Kidney (tissue), 14 donors: ENCODE measurements around the gene ELOVL7. TPM values are rescaled to one million over a fixed set of nuclear protein-coding genes. Genes with fewer than 3 reads are reported as not detected.
"Not testable (repeated sequence)": the region's sequence is repeated elsewhere in the genome, so short reads cannot be mapped to it uniquely, and the experiment has no call there.

Experiments
- DNase-seq, 5 donors: peaks; one replicate each; pipeline ENCODE4 v3.0.0-alpha.2; 2013 to 2020
- FAIRE-seq: peaks from 2 replicates; lab custom pipeline; 2012; peaks lifted over from hg19 to GRCh38; lab: Jason Lieb, UNC
- H3K27ac ChIP-seq, 2 donors: one replicate each; pipeline ENCODE4 v1.7.0; 2013; ENCODE audit warnings: low read depth in 2 of 2, low read length in 2 of 2, inconsistent platforms in 1 of 2
- H3K27me3 ChIP-seq: one replicate; pipeline ENCODE4 v1.7.1; 2013; ENCODE audit warnings: low read length, inconsistent platforms; ENCODE audit not compliant: control insufficient read depth, insufficient read depth
- H3K36me3 ChIP-seq, 3 donors: one replicate each; pipeline versions ENCODE4 v1.7.0 to v1.7.1; 2013; ENCODE audit warnings: low read length in 3 of 3, control low read depth in 1 of 3, inconsistent platforms in 1 of 3; ENCODE audit not compliant: insufficient read depth in 3 of 3, control insufficient read depth in 2 of 3
- H3K4me1 ChIP-seq, 3 donors: one replicate each; pipeline versions ENCODE4 v1.7.0 to v1.7.1; 2013; ENCODE audit warnings: low read length in 3 of 3, inconsistent platforms in 1 of 3, low read depth in 1 of 3; ENCODE audit not compliant: control insufficient read depth in 2 of 3, insufficient read depth in 2 of 3
- H3K4me3 ChIP-seq, 3 donors: one replicate each; pipeline versions ENCODE4 v1.7.0 to v1.8.1; 2013; ENCODE audit warnings: low read length in 3 of 3, control low read depth in 1 of 3, inconsistent platforms in 1 of 3
- H3K9ac ChIP-seq, 3 donors: one replicate each; pipeline versions ENCODE4 v1.7.0 to v1.7.1; 2013; ENCODE audit warnings: low read length in 3 of 3, control low read depth in 1 of 3, inconsistent platforms in 1 of 3
- H3K9me3 ChIP-seq, 3 donors: one replicate each; pipeline versions ENCODE4 v1.7.0 to v1.7.1; 2013; ENCODE audit warnings: low read length in 3 of 3, control low read depth in 1 of 3, inconsistent platforms in 1 of 3; ENCODE audit not compliant: control insufficient read depth in 2 of 3, insufficient read depth in 1 of 3
- CTCF ChIP-seq: IDR thresholded peaks from 3 replicates; pipeline ENCODE4 v1.5.1; 2012; ENCODE audit warnings: mild to moderate bottlenecking, moderate library complexity, borderline replicate concordance; ENCODE audit not compliant: insufficient read depth; ENCODE audit errors: extremely low read depth
- intact Hi-C: fragments of 100-400 bp; cut with DNase I; formaldehyde crosslinking; loops from one replicate; pipeline ENCODE4 v1.11.1; 2022
- polyA plus RNA-seq: library from polyadenylated mRNA; stranded (reverse); fragments of 350-450 nt; fragmentation: Illumina TruSeq; extraction: RNeasy Lipid Tissue Mini Kit (QIAGEN cat#74804); gene quantifications from one replicate; pipeline ENCODE4 v1.2.3, GENCODE V29; 2014; ENCODE audit warnings: low read depth, low replicate concordance; ENCODE audit not compliant: insufficient read depth
- total RNA-seq: library from RNA; stranded (reverse); fragmentation: NEBNext Ultra II Directional; extraction: Animal tissue kit (Norgen Biotek cat#: 25700); gene quantifications from one replicate; pipeline ENCODE4 v1.2.1, GENCODE V29; 2021
- donor health status: control.
- donor health status: control.
- donor health status: control.
- donor health status: control.
- donor health status: control.
- donor health status: DM: yes; HTN: yes; CAD: no.
- donor health status: Normal renal cell carcinoma (clear cell type).

Gene ELOVL7
- total and polyA plus RNA-seq, 2 donors from 2014 or later: 14.6 to 22.5 TPM

GRCh38 chr5:60821488-60822284 lies 22.4 kb downstream of the ELOVL7 start:
- Histone ChIP-seq H3K27me3 (no peaks in the 10 kb centered on the region), H3K4me3 (no peak overlapping the region), H3K36me3 (no peaks in the 10 kb centered on the region), H3K27ac (peak overlapping the region; percentile 5 to 15), H3K4me1 (peaks cover 0 to 5% (median 0%) of the 10 kb centered on the region in 3 donors), H3K9me3 (no peaks in the 10 kb centered on the region), H3K9ac (no peak overlapping the region)
- no peak for TF ChIP-seq CTCF
- intact Hi-C loops: no loop called here
- FAIRE-seq: no peak
- DNase-seq: no peak

DNA sequence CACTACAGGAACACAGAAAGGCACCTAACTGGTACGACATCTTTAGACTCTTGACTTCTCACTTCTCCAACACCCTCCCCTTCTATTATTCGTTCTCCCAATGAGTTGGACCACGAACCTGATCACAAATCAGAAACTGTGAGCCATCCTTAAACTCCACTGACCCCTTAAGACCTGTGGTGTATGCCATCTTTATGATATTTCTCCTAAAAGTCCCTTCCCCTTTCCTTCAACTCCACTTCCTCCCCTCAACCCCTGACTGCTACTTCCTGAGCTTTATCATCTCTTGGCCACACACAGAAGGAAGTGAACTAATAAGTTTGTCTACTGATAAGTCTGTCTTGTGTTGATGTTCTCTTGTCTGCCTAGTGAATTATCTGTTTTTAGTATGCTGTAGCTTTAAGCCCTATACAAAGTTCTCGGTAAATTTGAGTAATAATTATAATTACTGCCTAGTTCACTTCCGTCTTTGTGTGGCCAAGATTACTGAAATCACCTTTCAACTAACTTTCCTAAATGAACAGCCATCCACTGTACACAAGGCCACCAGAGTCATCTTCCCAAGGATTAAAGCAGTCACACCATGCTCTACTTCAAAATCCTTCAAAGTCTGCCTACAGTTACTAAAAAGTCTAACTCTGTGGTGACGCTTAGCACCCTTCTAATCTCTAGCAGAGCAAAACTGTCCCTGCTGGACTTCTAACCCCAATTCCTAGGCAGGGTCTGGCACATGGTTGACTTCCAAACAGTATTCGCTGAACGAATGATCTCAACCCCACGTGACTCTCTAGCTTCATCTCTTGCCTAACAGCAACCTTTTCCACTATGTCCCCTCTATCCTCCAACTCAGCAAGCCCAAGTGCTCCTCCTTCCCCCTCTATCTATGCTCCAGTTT lies 23.2 kb downstream of the ELOVL7 start:
- Histone ChIP-seq H3K9me3 (no peaks in the 10 kb centered on the region), H3K27ac (no peak overlapping the region), H3K4me1 (peaks cover 0 to 8% (median 0%) of the 10 kb centered on the region in 3 donors), H3K4me3 (no peak overlapping the region), H3K36me3 (no peaks in the 10 kb centered on the region), H3K27me3 (no peaks in the 10 kb centered on the region), H3K9ac (no peak overlapping the region)
- intact Hi-C loops: no loop called here
- DNase-seq: no peak
- no peak for TF ChIP-seq CTCF
- FAIRE-seq: no peak

GRCh38 chr5:60816138-60816537 lies 27.9 kb downstream of the ELOVL7 start:
- H3K4me1 ChIP-seq: peaks cover 0 to 14% (median 0%) of the 10 kb centered on the region in 3 donors
- H3K36me3 ChIP-seq, H3K27me3 ChIP-seq, DNase-seq, H3K9me3 ChIP-seq, FAIRE-seq, H3K4me3 ChIP-seq, intact Hi-C loops, H3K27ac ChIP-seq, H3K9ac ChIP-seq: not testable (repeated sequence)

DNA sequence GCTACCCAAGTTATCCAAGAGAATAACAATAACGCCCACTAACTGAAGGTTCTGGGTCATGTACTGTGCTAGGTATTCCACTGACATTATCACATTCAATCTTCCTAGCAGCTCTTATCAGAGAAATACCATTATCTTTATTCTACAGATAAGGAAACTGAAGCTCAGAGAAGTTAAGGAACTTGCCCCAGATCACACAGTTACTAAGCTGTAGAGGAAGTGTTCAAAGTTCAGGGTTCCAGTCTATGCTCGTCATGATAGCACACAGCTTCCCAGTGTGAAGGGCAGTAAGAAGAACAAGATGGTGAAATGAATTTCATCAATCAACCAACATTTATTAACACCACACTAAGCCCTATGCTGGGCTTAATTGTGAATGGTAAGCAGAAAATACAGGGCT lies 29.6 kb downstream of the ELOVL7 start:
- DNase-seq: no peak
- no peak for TF ChIP-seq CTCF
- intact Hi-C loops: no loop called here
- no peak for FAIRE-seq
- Histone ChIP-seq H3K9ac (no peak overlapping the region), H3K27me3 (no peaks in the 10 kb centered on the region), H3K4me1 (peaks cover 0 to 18% (median 2%) of the 10 kb centered on the region in 3 donors), H3K4me3 (no peak overlapping the region), H3K36me3 (no peaks in the 10 kb centered on the region), H3K27ac (no peak overlapping the region), H3K9me3 (no peaks in the 10 kb centered on the region)
